Neuronal stem cell (in vitro differentiated cells): Measurements from ENCODE around the gene TAOK3.
"Not testable (repeated sequence)": the region's sequence is repeated elsewhere in the genome, so short reads cannot be mapped to it uniquely, and the experiment has no call there.

ENCODE experiments used
- DNase-seq: peaks from one replicate; pipeline ENCODE4 v3.0.0-alpha.2; 2013; ENCODE audit warnings: low spot score
- H2AFZ ChIP-seq: one replicate; pipeline ENCODE4 v1.6.1; 2013; ENCODE audit warnings: mild to moderate bottlenecking, low read length, inconsistent platforms
- H2AK5ac ChIP-seq: 2 replicates; pipeline ENCODE4 v1.6.1; 2013; ENCODE audit warnings: low read depth, mild to moderate bottlenecking, inconsistent platforms, low read length, moderate library complexity, mixed read lengths
- H2BK120ac ChIP-seq: 2 replicates; pipeline ENCODE4 v1.6.1; 2013; ENCODE audit warnings: low read depth, mild to moderate bottlenecking, inconsistent platforms, low read length, moderate library complexity, mixed read lengths
- H2BK12ac ChIP-seq: one replicate; pipeline ENCODE4 v1.6.1; 2013; ENCODE audit warnings: low read length, inconsistent platforms
- H2BK15ac ChIP-seq: 2 replicates; pipeline ENCODE4 v1.6.1; 2013; ENCODE audit warnings: mild to moderate bottlenecking, low read length, inconsistent platforms, mixed read lengths
- H2BK5ac ChIP-seq: one replicate; pipeline ENCODE4 v1.6.1; 2013; ENCODE audit warnings: inconsistent platforms, mild to moderate bottlenecking, low read length, moderate library complexity
- H3K14ac ChIP-seq: one replicate; pipeline ENCODE4 v1.6.1; 2013; ENCODE audit warnings: low read length, inconsistent platforms
- H3K18ac ChIP-seq: 2 replicates; pipeline ENCODE4 v1.6.1; 2013; ENCODE audit warnings: low read length, inconsistent platforms
- H3K23ac ChIP-seq: 2 replicates; pipeline ENCODE4 v1.6.1; 2013; ENCODE audit warnings: low read depth, mild to moderate bottlenecking, mixed read lengths, low read length, inconsistent platforms; ENCODE audit not compliant: poor library complexity
- H3K27ac ChIP-seq: replicated peaks from 3 replicates; pipeline ENCODE4 v1.5.1; 2013; ENCODE audit warnings: low read length, inconsistent platforms
- H3K27me3 ChIP-seq, 3 experiments: 2 replicates each; pipeline ENCODE4 v1.6.1; 2013; ENCODE audit warnings: low read length in 3 of 3, mild to moderate bottlenecking in 2 of 3, inconsistent platforms in 1 of 3, low read depth in 1 of 3, mixed read lengths in 1 of 3, moderate library complexity in 1 of 3; ENCODE audit not compliant: control insufficient read depth in 3 of 3, insufficient read depth in 3 of 3
- H3K36me3 ChIP-seq, 2 donors: replicated peaks in 1 of 2; 2 replicates each; pipeline ENCODE4 v1.6.1; 2013; ENCODE audit warnings: low read length in 2 of 2; ENCODE audit not compliant: control insufficient read depth in 2 of 2, insufficient read depth in 2 of 2
- H3K4ac ChIP-seq: 2 replicates; pipeline ENCODE4 v1.6.1; 2013; ENCODE audit warnings: inconsistent platforms, mild to moderate bottlenecking, low read length, moderate library complexity
- H3K4me1 ChIP-seq, 2 donors: 1 replicate in 1 of 2; 2 replicates in 1 of 2; pipeline ENCODE4 v1.6.1; 2013; ENCODE audit warnings: low read length in 2 of 2, low read depth in 1 of 2; ENCODE audit not compliant: control insufficient read depth in 2 of 2, insufficient read depth in 1 of 2
- H3K4me2 ChIP-seq: one replicate; pipeline ENCODE4 v1.6.1; 2013; ENCODE audit warnings: mild to moderate bottlenecking, low read length, inconsistent platforms; ENCODE audit not compliant: insufficient read depth, poor library complexity, severe bottlenecking
- H3K4me3 ChIP-seq, 2 donors: 2 replicates each; pipeline ENCODE4 v1.5.1; 2013; ENCODE audit warnings: low read length in 2 of 2, mild to moderate bottlenecking in 2 of 2, inconsistent platforms in 1 of 2, moderate library complexity in 1 of 2
- H3K79me1 ChIP-seq: one replicate; pipeline ENCODE4 v1.6.1; 2013; ENCODE audit warnings: low read depth, mild to moderate bottlenecking, inconsistent platforms, low read length, moderate library complexity
- H3K9ac ChIP-seq: one replicate; pipeline ENCODE4 v1.6.1; 2013; ENCODE audit warnings: mild to moderate bottlenecking, low read depth, low read length, inconsistent platforms; ENCODE audit not compliant: poor library complexity
- H3K9me3 ChIP-seq, 2 donors: replicated peaks in 1 of 2; 2 replicates each; pipeline versions ENCODE3 to v1.6.1; 2013; ENCODE audit warnings: low read length in 2 of 2, mild to moderate bottlenecking in 2 of 2, inconsistent platforms in 1 of 2, low read depth in 1 of 2, mixed read lengths in 1 of 2, moderate library complexity in 1 of 2; ENCODE audit not compliant: control insufficient read depth in 2 of 2, insufficient read depth in 1 of 2
- H4K8ac ChIP-seq: one replicate; pipeline ENCODE4 v1.6.1; 2013; ENCODE audit warnings: low read depth, mild to moderate bottlenecking, inconsistent platforms, low read length, moderate library complexity
- H4K91ac ChIP-seq: one replicate; pipeline ENCODE4 v1.6.1; 2013; ENCODE audit warnings: low read length, low read depth, mild to moderate bottlenecking, inconsistent platforms; ENCODE audit not compliant: poor library complexity
- WGBS, 2 donors: extraction: QIAGEN DNeasy Blood & Tissue Kit; methylation state at CpG; one replicate each; pipeline ENCODE4 v1.1.7; 2013; ENCODE audit warnings: missing lambda C conversion rate in 2 of 2, mixed read lengths in 1 of 2; ENCODE audit not compliant: insufficient read length in 2 of 2, insufficient replicate concordance in 1 of 2; ENCODE audit errors: extremely low coverage in 2 of 2; 5-methylcytosine and 5-hydroxymethylcytosine counted together

TAOK3 gene

DNA sequence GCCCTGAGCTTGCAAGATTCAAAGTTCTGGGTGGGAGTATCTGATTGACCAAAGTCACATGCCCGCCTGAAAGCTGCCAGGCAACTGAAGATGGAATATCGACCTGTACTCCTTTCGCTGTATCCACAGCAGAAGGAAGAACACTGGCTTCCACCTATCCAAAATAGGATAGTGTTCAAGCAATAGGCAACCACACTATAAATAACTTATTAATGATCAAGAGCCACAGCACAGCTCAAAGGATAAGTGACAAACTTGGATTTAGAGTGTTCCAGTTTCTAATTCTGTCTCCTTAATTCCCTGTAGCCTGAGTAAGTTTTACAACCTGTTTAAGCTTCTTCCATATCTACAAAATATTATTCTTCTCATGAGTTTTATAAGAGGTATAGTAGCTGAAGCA, 89.9 kb downstream of the TAOK3 start:
- H3K4me3 ChIP-seq, result no peak overlapping the region

DNA sequence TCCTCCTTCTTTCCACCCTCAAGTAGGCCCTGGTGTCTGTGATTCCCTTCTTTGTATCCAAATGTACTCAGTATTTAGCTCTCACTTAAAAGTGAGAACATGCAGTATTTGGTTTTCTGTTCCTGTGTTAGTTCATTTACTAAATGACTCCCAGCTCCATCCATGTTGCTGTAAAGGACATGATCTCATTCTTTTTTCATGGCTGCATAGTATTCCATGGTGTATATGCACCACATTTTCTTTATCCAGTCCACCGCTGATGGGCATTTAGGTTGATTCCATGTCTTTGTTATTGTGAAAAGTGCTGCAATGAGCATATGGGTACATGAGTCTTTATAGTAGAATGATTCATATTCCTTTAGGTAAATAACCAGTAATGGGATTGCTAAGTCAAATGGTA, 94.4 kb downstream of the TAOK3 start:
- H2BK15ac ChIP-seq, H2AFZ ChIP-seq, H3K4me1 ChIP-seq, H2BK5ac ChIP-seq, H2BK12ac ChIP-seq, H2AK5ac ChIP-seq, H3K9me3 ChIP-seq, H3K79me1 ChIP-seq, H3K4me2 ChIP-seq, H4K91ac ChIP-seq, H3K23ac ChIP-seq, H3K4ac ChIP-seq, H3K4me3 ChIP-seq, H3K9ac ChIP-seq, H3K36me3 ChIP-seq, H4K8ac ChIP-seq, H3K14ac ChIP-seq, H3K27ac ChIP-seq, H3K27me3 ChIP-seq, DNase-seq, H2BK120ac ChIP-seq, H3K18ac ChIP-seq: not testable (repeated sequence)
- whole genome bisulfite sequencing, 2 donors, result no CpG with 5 or more reads among the region's 1 CpG

More for the DNA sequence above, 89.9 kb downstream of the TAOK3 start:
- Histone ChIP-seq H3K36me3 (no peaks in the 10 kb centered on the region), H3K9me3 (no peaks in the 10 kb centered on the region), H3K79me1 (no peaks in the 10 kb centered on the region), H4K8ac (no peak overlapping the region), H2BK120ac (no peak overlapping the region), H2BK15ac (no peak overlapping the region), H3K4ac (no peak overlapping the region), H3K27me3 (no peaks in the 10 kb centered on the region), H3K4me2 (no peak overlapping the region), H3K23ac (no peak overlapping the region), H3K18ac (no peak overlapping the region), H2AK5ac (no peak overlapping the region), H2BK5ac (no peak overlapping the region), H3K27ac (no peak overlapping the region), H3K14ac (no peak overlapping the region), H2AFZ (no peak overlapping the region), H4K91ac (no peak overlapping the region), H3K9ac (no peak overlapping the region), H2BK12ac (no peak overlapping the region), H3K4me1 (no peaks in the 10 kb centered on the region)
- WGBS, 2 donors, result no CpG with 5 or more reads among the region's 3 CpGs
- DNase-seq, result no peak

DNA sequence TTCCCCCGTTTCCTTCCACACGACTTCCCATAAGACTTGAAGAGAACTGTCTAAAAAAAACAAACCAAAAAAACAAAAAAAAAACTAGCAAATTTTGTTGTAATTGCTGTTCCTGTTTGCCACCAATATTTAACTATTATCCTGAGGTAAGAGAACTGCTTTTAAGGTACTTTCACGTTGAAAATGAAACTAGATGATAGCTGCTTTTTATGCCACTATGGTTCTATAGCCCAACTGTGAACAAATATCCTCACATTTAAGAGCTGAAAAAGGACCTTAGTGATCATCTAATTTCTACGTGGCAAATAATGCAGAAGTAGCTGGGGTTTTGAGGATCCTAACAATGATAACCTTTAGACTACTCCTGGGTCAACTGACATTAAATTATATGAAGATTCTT, 98.6 kb downstream of the TAOK3 start:
- Histone ChIP-seq H3K14ac (no peak overlapping the region), H2BK15ac (no peak overlapping the region), H2BK12ac (no peak overlapping the region), H2BK5ac (no peak overlapping the region), H4K91ac (no peak overlapping the region), H3K9me3 (no peaks in the 10 kb centered on the region), H3K23ac (no peak overlapping the region), H3K27me3 (no peaks in the 10 kb centered on the region), H4K8ac (no peak overlapping the region), H3K18ac (no peak overlapping the region), H3K9ac (no peak overlapping the region), H3K4me3 (no peak overlapping the region), H2AFZ (no peak overlapping the region), H3K27ac (no peak overlapping the region), H2AK5ac (no peak overlapping the region), H3K79me1 (peaks cover 1% of the 10 kb centered on the region), H3K4me2 (no peak overlapping the region), H2BK120ac (no peak overlapping the region), H3K4me1 (no peaks in the 10 kb centered on the region), H3K36me3 (no peaks in the 10 kb centered on the region), H3K4ac (no peak overlapping the region)
- no CpG with 5 or more reads among the region's 4 CpGs for WGBS, 2 donors
- DNase-seq, result no peak

DNA sequence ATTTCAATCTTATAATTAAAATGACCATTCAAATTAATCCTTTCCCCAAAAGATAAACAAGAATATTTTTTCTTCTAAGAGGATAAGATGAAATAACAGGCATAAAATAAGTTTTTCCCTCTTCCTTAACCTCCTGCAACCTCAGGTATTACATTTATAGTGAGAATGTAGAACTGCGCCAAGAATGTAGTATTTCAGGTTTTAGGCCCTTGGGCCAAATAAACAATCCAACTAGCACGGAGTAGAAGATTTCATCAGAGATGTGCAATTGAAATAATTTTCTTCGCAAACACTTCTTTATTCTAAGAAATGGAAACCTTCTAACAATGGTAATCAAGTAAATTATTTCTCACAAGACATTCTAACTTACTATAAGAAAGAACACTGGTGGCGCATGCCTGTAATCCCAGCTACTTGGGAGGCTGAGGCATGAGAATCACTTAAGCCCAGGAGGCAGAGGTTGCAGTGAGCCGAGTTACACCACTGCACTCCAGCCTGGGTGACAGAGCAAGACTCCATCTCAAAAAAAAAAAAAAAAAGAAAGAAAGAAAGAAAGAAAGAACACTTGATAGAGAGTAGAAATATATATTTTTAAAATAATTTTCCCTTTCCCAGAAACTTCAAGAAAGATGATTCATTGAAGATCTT, 100.8 kb downstream of the TAOK3 start:
- H3K18ac ChIP-seq, result no peak overlapping the region
- H3K36me3 ChIP-seq, result no peaks in the 10 kb centered on the region
- H3K23ac ChIP-seq, result no peak overlapping the region
- H3K79me1 ChIP-seq, result no peaks in the 10 kb centered on the region
- WGBS, 2 donors, result no CpG with 5 or more reads among the region's 5 CpGs
- H4K91ac ChIP-seq, result no peak overlapping the region
- H3K4me2 ChIP-seq, result no peak overlapping the region
- no peak overlapping the region for H3K14ac ChIP-seq
- no peak overlapping the region for H3K4me3 ChIP-seq
- H3K27ac ChIP-seq, result no peak overlapping the region
- no peak overlapping the region for H2BK15ac ChIP-seq
- H3K27me3 ChIP-seq, result no peaks in the 10 kb centered on the region
- H3K9ac ChIP-seq, result no peak overlapping the region
- no peak overlapping the region for H2BK120ac ChIP-seq
- H4K8ac ChIP-seq, result no peak overlapping the region
- H3K9me3 ChIP-seq, result no peaks in the 10 kb centered on the region
- no peak overlapping the region for H2BK5ac ChIP-seq
- H2AK5ac ChIP-seq, result no peak overlapping the region
- H3K4ac ChIP-seq, result no peak overlapping the region
- no peak for DNase-seq
- no peaks in the 10 kb centered on the region for H3K4me1 ChIP-seq
- H2AFZ ChIP-seq, result no peak overlapping the region
- H2BK12ac ChIP-seq, result no peak overlapping the region
